Fibroblast of skin of abdomen (primary cell): ENCODE measurements around the gene PZP. TPM values are rescaled to one million over a fixed set of nuclear protein-coding genes. Genes with fewer than 3 reads are reported as not detected.
"Not testable (repeated sequence)": the region's sequence is repeated elsewhere in the genome, so short reads cannot be mapped to it uniquely, and the experiment has no call there.

Experiments used
- DNase-seq: peaks from one replicate; pipeline ENCODE4 v3.0.0-alpha.2; 2013
- polyA plus RNA-seq, 2 experiments: library from polyadenylated mRNA; unstranded; fragments of 120-200 nt; gene quantifications; one replicate each; pipeline ENCODE4 v1.2.1, GENCODE V29; 2013; ENCODE audit not compliant: insufficient read length in 2 of 2

The PZP gene
- not detected for polyA plus RNA-seq (2013, experiment 1 of 2; ENCODE audit: insufficient read length)
- not detected for polyA plus RNA-seq (2013, experiment 2 of 2; ENCODE audit: insufficient read length)

- DNase-seq = no peak
Observed at GRCh38 chr12:9208229-9208628, at the start of gene PZP. TSS of gene PZP (minus strand) at chr12:9208395. CDS start at chr12:9208341, 54 bp downstream.

GRCh38 chr12:9256758-9257405 is 48.7 kb upstream of the PZP start:
- no peak for DNase-seq

DNA sequence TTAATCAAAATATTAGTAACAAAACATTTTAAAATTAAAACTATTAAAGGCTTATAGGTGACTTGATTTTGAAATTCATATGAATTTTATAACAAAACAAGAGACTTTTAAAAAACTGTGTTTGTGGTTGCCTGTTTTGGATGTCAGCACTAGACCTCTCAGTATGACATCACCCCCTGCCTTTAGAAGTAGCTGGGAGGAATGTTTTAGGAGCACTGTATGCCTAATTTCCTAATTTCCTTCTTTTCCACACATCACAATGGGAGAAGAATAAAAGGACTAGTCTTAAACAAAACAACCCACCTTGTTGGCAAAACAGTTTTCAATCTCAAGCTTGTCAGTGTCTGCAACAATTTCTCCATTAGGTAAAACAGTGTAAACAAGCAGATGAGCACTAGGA is 48.1 kb upstream of the PZP start:
- DNase-seq = no peak

- DNase-seq = no peak
Observed at GRCh38 chr12:9255837-9256236, 47.6 kb upstream of the PZP start.

- DNase-seq = no peak
Observed at GRCh38 chr12:9253464-9253863, 45.3 kb upstream of the PZP start.

DNA sequence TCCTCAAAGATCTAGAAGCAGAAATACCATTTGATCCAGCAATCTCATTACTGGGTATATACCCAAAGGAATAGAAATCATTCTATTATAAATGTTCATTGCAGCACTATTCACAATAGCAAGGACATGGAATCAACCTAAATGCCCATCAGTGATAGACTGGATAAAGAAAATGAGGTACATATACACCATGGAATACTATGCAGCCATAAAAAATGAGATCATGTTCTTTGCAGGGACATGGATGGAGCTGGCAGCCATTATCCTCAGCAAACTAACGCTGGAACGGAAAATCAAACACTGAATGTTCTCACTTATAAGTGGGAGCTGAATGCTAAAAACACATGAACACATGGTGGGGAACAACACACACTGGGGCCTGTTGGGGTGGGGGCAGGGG is 44.6 kb upstream of the PZP start:
- DNase-seq = not testable (repeated sequence)

DNA sequence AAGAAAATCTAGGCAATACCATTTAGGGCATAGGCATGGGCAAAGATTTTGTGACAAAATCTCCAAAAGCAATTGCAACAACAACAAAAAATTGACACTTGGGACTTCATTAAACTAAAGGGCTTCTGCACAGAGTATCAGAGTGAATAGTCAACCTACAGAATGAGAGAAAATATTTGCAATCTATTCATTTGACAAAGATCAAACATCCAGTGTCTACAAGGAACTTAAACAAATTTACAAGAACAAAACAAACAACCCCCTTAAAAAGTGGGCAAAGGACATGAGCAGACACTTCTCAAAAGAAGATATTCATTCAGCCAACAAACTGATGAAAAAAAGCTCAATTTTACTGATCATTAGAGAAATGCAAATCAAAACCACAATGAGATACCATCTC is 44.1 kb upstream of the PZP start:
- DNase-seq = no peak

DNA sequence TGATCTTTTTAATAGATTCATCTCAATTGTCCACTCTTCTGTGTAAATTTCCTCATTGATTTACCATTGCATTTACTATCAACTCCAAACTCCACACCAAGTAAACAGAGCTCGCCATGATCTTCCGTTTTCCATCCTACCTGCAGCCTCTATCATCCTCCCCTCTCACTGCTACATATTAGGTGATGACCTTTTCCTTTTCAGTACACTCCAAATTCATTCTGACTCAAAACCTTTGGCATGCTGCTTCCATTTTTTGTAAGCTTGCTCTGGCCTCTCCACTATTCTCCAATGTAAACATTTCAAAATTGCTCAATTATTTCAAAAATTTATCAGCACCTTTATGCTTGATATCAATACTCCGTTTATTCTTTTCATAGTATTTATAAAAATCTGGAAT is 40.2 kb upstream of the PZP start:
- DNase-seq = no peak

DNA sequence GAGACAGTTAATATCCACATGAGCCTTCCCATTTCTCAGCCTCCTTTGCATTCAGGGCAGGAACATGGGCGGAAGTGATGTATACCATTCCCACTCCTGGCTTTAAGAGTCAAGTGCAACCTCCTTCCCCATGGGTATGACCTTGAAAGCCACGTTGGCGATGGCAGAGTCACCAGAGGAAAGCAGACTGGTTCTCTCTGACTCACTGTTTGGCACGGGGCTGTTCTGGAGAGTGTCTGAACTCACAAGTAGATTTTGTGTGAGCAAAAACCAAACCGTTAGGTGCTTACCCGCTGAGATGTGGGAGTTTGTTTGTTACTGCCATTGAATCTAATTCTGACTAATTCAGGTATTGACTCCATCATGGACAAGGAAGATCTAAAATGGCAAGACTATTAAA is 36.7 kb upstream of the PZP start:
- DNase-seq = no peak

DNA sequence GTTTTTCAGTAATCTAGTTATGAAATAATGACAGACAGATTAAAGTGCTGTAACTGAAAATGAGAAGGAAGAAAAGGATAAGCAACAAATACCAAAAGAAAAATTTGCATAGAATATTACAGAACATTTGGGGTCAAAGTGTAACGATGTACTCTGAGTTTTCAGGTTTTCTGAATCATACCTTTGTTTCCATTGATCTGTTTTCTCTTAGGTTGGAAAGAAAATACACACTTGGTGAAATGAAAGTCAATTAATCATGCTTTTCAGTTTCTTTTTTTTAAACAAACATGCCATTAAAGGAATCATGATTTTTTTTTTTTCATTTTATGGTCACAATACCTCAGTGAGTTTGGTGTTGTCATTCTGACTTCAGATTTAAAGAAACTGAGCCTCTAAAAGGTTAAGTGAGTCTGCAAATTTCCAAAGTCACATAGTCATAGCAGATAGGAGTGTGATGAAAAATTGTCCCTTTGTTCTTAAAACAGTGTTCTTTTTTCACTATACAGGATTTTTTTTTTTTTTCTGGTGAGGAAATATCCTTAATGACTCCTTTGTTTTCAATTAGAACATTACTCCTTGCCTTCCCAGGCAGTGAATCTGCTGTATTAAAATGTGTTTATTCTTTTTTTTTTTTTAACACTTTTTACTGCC is 35.9 kb upstream of the PZP start:
- DNase-seq = no peak

- DNase-seq = no peak
Observed at GRCh38 chr12:9241301-9241700, 33.1 kb upstream of the PZP start.

DNA sequence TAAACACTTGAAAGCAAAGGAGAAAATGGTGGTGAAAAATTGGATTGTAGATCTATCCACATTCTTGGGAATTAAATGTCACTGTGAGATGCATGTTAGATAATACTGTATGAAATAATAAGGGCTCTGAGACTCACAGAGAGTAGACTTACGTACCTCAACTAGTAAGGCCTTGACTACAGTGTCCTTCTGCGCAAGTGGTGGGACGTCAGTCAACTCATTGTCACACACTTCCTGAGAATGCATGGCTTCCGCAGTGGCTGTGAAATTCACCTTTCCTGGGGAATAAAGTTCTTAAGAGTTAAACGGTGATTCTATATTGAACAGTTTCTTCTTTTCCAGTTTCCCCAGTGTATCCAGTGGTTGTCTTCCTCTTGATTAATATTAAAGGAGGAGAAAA is 32.6 kb upstream of the PZP start:
- DNase-seq = no peak

DNA sequence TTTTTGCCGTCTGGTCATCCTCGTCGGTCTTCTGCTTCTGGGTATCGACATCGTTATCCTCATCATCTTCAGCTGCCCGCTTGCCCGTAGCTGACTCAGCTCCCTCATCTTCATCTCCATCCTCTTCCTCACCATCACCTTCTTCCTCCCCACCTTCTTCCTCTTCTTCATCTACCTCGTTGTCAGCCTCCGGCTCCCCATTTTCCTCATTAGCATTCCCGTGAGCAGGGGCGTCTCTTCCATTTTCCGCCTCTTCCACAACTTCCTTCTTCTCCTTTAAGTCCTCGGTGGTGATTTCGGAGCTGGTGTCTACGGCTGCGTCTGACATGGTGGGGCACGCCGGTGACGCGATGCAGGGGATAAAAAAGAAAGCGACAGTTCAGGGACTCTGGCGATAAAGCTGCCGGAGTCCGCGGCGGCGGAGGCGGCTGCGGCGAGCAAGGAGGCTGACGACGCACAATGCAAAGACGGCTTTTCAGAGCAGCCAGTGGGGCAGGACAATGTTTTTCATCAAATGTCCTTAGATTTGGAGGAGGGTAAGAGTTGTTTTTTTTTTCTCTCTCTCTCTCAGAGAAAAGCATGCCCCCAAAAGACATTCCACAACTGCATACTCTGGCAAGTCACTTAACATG is 31.9 kb upstream of the PZP start:
- not testable (repeated sequence) for DNase-seq

- no peak for DNase-seq
Observed at GRCh38 chr12:9237286-9237685, 29.1 kb upstream of the PZP start.

- DNase-seq = no peak
Observed at GRCh38 chr12:9235519-9235918, 27.3 kb upstream of the PZP start.

GRCh38 chr12:9227950-9228349 is 19.8 kb upstream of the PZP start:
- no peak for DNase-seq

DNA sequence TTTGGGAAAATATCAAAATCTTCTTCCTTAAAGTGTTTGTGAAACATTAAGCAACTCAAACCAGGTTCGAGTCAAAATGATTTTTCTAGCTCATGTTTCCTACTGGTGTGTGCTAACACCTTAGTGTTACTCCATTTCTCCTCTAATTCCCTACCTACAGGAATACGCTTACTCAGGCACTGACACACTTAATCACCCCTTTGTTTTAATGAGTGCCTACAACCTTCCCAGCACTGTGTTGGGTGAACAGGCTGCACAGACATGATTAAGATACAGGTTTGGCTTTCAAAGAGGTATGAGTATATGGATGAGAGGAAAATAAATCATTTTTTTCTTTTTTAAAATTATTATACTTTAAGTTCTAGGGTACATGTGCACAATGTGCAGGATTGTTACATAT is 15.6 kb upstream of the PZP start:
- no peak for DNase-seq

DNA sequence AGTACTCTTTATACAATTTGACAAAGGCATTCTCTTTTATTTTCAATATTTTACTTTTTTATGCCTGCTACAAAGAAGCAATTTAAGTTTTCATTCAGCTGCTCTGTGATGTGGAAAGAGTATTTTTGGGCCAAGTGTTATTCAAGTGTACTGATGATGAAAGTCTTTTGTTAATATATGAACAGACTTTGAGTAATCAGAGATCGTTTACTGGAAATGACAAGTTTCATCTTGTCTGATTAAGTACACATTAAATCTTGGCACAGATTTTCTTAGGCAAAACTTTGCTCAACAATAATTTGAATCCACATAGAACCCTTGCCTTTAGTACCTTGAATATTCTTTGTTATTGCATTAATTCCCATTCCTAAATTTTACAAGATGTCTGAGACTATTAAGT is 13.3 kb upstream of the PZP start:
- no peak for DNase-seq

- not testable (repeated sequence) for DNase-seq
Observed at GRCh38 chr12:9221011-9221410, 12.8 kb upstream of the PZP start.

GRCh38 chr12:9214534-9214933 is 6.3 kb upstream of the PZP start:
- DNase-seq = no peak

- DNase-seq = no peak
Observed at GRCh38 chr12:9211687-9212086, 3.5 kb upstream of the PZP start.

DNA sequence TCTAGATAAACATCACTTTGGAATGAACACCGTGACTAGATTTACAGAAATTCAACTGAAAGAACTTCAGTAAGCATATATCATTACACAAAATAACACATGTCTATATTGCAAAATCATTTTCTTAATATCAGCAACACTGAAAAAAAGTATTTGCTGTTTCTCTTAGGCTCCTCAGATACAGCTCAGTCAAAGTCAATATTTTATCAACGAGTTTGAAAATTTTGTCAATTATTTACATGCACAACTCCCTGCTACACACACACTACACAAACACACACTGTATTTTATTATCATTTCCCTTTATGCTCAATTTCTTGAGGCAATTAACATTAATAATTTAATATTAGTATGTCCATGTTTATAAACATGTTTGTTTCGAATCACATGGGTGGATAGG is 3.8 kb downstream of the PZP start:
- DNase-seq = no peak

GRCh38 chr12:9198012-9198411 is 10.2 kb downstream of the PZP start:
- no peak for DNase-seq

DNA sequence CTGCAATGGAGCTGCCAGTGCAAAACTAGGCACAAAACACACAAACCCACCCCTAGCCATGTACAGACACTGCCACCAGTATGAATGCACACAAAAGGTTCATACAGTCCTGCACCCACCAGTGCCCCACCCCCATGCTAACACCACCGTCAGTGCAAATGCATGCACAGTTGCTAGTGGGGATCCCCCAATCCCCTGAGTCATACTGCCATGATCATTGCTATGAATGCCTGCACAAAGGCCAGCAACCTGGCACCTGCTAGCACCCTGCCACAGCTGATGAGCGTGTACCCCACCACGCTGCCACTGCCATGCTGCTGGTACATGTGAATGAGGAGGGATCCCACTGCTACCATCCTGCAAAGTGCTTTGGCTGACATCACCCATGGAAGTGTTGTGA is 23.9 kb downstream of the PZP start:
- no peak for DNase-seq
